MM.1S (cell line): ENCODE data around the gene ECT2.
"Not testable (repeated sequence)": the region's sequence is repeated elsewhere in the genome, so short reads cannot be mapped to it uniquely, and the experiment has no call there.

ENCODE experiments used
- DNase-seq: peaks from one replicate; pipeline ENCODE4 v3.0.0-alpha.2; 2015
- H2AFZ ChIP-seq: fragments of 300-600 bp; sonication (generic); 2 replicates; pipeline ENCODE4 v1.6.0; 2016; ENCODE audit warnings: antibody characterized with exemption, low read length
- H3F3A ChIP-seq: fragments of 300-600 bp; sonication (generic); 2 replicates; pipeline ENCODE4 v1.6.1; 2016; ENCODE audit warnings: mild to moderate bottlenecking, antibody characterized with exemption, low read length, moderate library complexity, mixed read lengths; ENCODE audit not compliant: insufficient read depth
- H3K27ac ChIP-seq: fragments of 300-600 bp; sonication (generic); 2 replicates; pipeline ENCODE4 v1.5.1; 2016; ENCODE audit warnings: mild to moderate bottlenecking, low read length
- H3K27me3 ChIP-seq: fragments of 300-600 bp; sonication (generic); replicated peaks from 2 replicates; pipeline ENCODE4 v1.6.0; 2016; ENCODE audit warnings: low read length; ENCODE audit not compliant: insufficient read depth
- H3K36me3 ChIP-seq: fragments of 300-600 bp; sonication (generic); replicated peaks from 2 replicates; pipeline ENCODE4 v1.6.1; 2016; ENCODE audit warnings: mild to moderate bottlenecking, low read length, mixed read lengths; ENCODE audit not compliant: insufficient read depth
- H3K4me1 ChIP-seq: fragments of 300-600 bp; sonication (generic); 2 replicates; pipeline ENCODE4 v1.6.1; 2016; ENCODE audit warnings: low read length, mixed read lengths
- H3K4me2 ChIP-seq: fragments of 300-600 bp; sonication (generic); 2 replicates; pipeline ENCODE4 v1.6.0; 2016; ENCODE audit warnings: low read depth, low read length
- H3K4me3 ChIP-seq: fragments of 300-600 bp; sonication (generic); 2 replicates; pipeline ENCODE4 v1.5.1; 2016; ENCODE audit warnings: low read length, mixed read lengths
- H3K79me2 ChIP-seq: fragments of 300-600 bp; sonication (generic); 2 replicates; pipeline ENCODE4 v1.6.1; 2016; ENCODE audit warnings: mixed run types, low read length, mixed read lengths
- H3K9ac ChIP-seq: fragments of 300-600 bp; sonication (generic); 2 replicates; pipeline ENCODE4 v1.6.1; 2016; ENCODE audit warnings: low read length, mixed read lengths
- H3K9me2 ChIP-seq: fragments of 300-600 bp; sonication (generic); replicated peaks from 2 replicates; pipeline ENCODE4 v1.6.1; 2016; ENCODE audit warnings: mild to moderate bottlenecking, low read length, mixed read lengths; ENCODE audit not compliant: insufficient read depth
- H3K9me3 ChIP-seq: fragments of 300-600 bp; sonication (generic); replicated peaks from 2 replicates; pipeline ENCODE4 v1.6.1; 2016; ENCODE audit warnings: mild to moderate bottlenecking, low read length, mixed read lengths; ENCODE audit not compliant: insufficient read depth
- H4K20me1 ChIP-seq: fragments of 300-600 bp; sonication (generic); 2 replicates; pipeline ENCODE4 v1.6.1; 2016; ENCODE audit warnings: mild to moderate bottlenecking, low read length, moderate library complexity, mixed read lengths; ENCODE audit not compliant: insufficient read depth
- CTCF ChIP-seq: fragments of 300-600 bp; sonication (generic); IDR thresholded peaks from 2 replicates; pipeline ENCODE4 v1.5.1; 2016; ENCODE audit warnings: antibody characterized with exemption, low read length, mixed read lengths
- EZH2 ChIP-seq: fragments of 300-600 bp; sonication (generic); optimal IDR thresholded peaks from 2 replicates; pipeline ENCODE3; 2017; ENCODE audit warnings: low read depth, mild to moderate bottlenecking, antibody characterized with exemption, low read length, mixed read lengths
- EZH2phosphoT487 ChIP-seq: fragments of 300-600 bp; sonication (generic); IDR thresholded peaks from 2 replicates; pipeline ENCODE4 v1.6.1; 2018; ENCODE audit warnings: antibody characterized with exemption, low read length

ECT2 gene

GRCh38 chr3:172713316-172713715 is 37.2 kb upstream of the ECT2 start:
- Histone ChIP-seq H2AFZ (no peak overlapping the region), H3K9ac (no peak overlapping the region), H3K36me3 (no peaks in the 10 kb centered on the region), H3K4me2 (no peak overlapping the region), H3K4me1 (peaks cover 7% of the 10 kb centered on the region), H3K4me3 (no peak overlapping the region), H4K20me1 (no peaks in the 10 kb centered on the region), H3K9me3 (no peaks in the 10 kb centered on the region), H3K9me2 (no peaks in the 10 kb centered on the region), H3F3A (peaks cover 8% of the 10 kb centered on the region), H3K79me2 (no peaks in the 10 kb centered on the region), H3K27me3 (no peaks in the 10 kb centered on the region), H3K27ac (no peak overlapping the region)
- TF ChIP-seq EZH2phosphoT487 = no peak
- no peak for TF ChIP-seq EZH2
- no peak for TF ChIP-seq CTCF
- no peak for DNase-seq

GRCh38 chr3:172716476-172716875 is 34.0 kb upstream of the ECT2 start:
- Histone ChIP-seq H3K4me2 (no peak overlapping the region), H3K27me3 (no peaks in the 10 kb centered on the region), H3K27ac (no peak overlapping the region)

DNA sequence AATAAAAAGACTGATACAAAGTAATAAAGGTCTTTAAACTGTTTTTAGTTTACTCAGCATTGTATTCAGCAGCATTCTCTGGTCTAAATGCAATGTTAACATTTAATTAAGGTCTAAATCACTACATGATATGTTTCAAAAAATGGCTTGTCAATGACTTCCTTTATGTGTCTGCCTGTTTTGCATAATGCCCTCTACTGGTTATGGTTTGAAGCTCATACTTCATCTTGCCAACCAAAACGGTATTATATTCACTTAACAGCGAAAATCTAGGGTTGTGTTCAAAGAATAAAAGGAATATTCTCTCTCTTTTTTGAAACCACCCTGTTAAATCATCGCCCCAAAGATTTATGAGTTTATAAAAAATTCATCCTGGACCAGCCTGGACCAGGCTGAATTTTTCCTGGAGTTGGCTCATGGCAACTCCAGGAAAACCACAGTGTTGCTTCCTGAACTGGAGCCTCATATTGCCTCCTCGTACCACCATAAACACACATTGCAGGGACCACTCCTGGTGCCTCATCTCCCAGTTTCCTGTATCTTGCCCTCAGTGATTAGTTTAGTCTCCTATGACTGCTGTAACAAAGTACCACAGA is 32.9 kb upstream of the ECT2 start:
- no peak overlapping the region for H2AFZ ChIP-seq

More at GRCh38 chr3:172716476-172716875, 34.0 kb upstream of the ECT2 start:
- DNase-seq = no peak
- no peaks in the 10 kb centered on the region for H3K9me3 ChIP-seq
- no peak overlapping the region for H2AFZ ChIP-seq
- TF ChIP-seq EZH2 (no peak), EZH2phosphoT487 (no peak), CTCF (no peak)
- no peak overlapping the region for H3K4me3 ChIP-seq
- H3K4me1 ChIP-seq = 0 out of 2 replicates have a peak, but pooled peaks cover under 1% of the 10 kb centered on the region
- H3K9me2 ChIP-seq = no peaks in the 10 kb centered on the region
- 0 out of 2 replicates have a peak, but pooled peaks cover 2% of the 10 kb centered on the region for H3F3A ChIP-seq
- H4K20me1 ChIP-seq = no peaks in the 10 kb centered on the region
- no peak overlapping the region for H3K9ac ChIP-seq
- no peaks in the 10 kb centered on the region for H3K79me2 ChIP-seq
- H3K36me3 ChIP-seq = no peaks in the 10 kb centered on the region

GRCh38 chr3:172722536-172723040 is 27.9 kb upstream of the ECT2 start:
- not testable (repeated sequence) for H2AFZ ChIP-seq, H3K9me2 ChIP-seq, H3K4me2 ChIP-seq

More for the DNA sequence above, 32.9 kb upstream of the ECT2 start:
- Histone ChIP-seq H3K4me2 (no peak overlapping the region), H3K4me3 (no peak overlapping the region), H3K9ac (no peak overlapping the region), H3K4me1 (no peaks in the 10 kb centered on the region), H4K20me1 (no peaks in the 10 kb centered on the region), H3K9me3 (no peaks in the 10 kb centered on the region), H3K27ac (no peak overlapping the region), H3K79me2 (no peaks in the 10 kb centered on the region), H3K9me2 (no peaks in the 10 kb centered on the region), H3F3A (no peaks in the 10 kb centered on the region), H3K27me3 (no peaks in the 10 kb centered on the region), H3K36me3 (no peaks in the 10 kb centered on the region)
- DNase-seq = peak; percentile 35
- TF ChIP-seq CTCF (peak; percentile 44), EZH2 (no peak)

More at GRCh38 chr3:172722536-172723040, 27.9 kb upstream of the ECT2 start:
- not testable (repeated sequence) for DNase-seq, H4K20me1 ChIP-seq, H3K4me1 ChIP-seq, H3K9me3 ChIP-seq, H3K27me3 ChIP-seq, H3K4me3 ChIP-seq, H3F3A ChIP-seq, H3K79me2 ChIP-seq, H3K9ac ChIP-seq, H3K36me3 ChIP-seq, H3K27ac ChIP-seq
